ENCODE data around the gene NRK.
"Not testable (repeated sequence)": the region's sequence is repeated elsewhere in the genome, so short reads cannot be mapped to it uniquely, and the experiment has no call there.

NRK gene

DNA sequence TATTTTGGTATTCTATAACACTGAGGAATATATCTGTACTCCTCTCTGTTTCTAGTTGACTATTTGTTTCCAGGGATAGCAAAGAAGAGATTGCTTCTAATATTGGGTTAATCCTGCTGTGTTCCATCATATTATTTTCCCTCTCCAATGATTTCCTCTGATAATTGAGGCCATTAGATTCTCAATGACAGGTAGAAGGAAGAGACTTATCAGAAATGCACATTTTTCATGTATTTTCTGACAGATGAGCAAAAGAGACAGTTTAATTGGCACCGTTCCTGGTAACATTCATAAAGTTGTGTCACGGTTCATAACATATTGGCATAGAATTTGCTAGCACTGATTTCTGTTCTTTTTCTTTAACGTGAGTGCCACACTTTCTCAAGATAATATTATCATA, 58.2 kb downstream of the NRK start:
- no peak for DNase-seq (ENCODE audit: low spot score)

DNA sequence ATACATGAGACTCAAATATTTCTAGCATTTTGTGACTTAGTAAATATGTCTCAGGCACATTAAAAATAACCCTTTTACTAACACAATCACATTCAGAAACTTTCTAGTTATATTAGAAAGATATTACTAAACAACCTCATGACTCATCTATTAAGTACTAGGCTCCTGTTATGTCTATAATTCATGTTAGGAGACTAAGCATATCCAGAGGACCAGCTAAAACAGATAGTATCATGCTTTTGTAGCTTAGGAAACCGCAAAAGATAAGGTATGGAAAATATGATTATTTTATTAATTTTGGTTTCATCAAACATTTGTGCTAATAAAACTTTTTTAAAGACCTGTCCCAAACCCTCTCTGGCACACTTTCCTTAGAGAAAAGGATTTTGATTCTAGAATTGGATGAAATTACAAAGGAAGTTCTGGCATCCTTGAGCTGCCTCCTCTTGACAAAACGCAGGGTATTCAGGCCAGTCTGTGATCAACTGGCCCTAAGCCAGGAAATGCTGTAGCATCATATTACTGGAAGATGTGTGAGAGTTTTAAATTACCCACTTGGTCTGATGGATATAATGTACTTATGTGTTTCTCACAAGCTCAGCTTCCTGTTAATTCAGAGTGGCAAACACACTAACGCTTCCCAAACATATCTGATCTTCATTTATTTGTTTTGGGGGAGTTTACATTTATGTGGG, 60.4 kb downstream of the NRK start:
- DNase-seq (ENCODE audit: low spot score), result no peak

DNA sequence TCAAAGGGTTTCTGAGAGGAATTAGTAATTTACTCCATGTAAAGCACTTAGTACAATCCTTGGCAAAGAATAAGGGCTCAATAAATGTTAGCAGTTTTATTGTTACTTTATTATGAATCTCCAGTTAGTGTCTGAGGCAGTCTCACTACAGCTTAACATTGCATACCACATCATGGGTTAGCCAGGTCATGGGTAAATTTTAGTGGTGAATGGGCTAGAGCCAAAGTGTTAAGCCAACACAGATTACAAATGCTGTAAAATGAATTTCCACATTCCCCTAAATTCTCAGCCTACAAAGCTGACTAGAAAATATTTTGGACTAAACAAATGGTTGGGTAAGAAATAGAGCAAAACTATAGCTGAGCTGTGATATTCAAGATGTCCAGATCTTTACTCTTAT, 72.4 kb downstream of the NRK start:
- no peak for DNase-seq (ENCODE audit: low spot score)

DNA sequence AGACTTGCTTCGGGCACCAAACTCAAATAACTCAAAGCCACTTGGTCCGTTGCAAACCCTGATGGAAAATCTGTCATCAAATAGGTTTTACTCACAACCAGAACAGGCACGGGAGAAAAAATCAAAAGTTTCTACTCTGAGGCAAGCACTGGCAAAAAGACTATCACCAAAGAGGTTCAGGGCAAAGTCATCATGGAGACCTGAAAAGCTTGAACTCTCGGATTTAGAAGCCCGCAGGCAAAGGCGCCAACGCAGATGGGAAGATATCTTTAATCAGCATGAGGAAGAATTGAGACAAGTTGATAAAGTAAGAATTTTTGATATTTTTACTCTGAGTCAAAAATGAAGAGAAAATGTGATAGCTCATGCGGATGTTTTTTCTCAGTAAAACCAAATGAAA, 87.2 kb downstream of the NRK start:
- no peak for DNase-seq (ENCODE audit: low spot score)

DNA sequence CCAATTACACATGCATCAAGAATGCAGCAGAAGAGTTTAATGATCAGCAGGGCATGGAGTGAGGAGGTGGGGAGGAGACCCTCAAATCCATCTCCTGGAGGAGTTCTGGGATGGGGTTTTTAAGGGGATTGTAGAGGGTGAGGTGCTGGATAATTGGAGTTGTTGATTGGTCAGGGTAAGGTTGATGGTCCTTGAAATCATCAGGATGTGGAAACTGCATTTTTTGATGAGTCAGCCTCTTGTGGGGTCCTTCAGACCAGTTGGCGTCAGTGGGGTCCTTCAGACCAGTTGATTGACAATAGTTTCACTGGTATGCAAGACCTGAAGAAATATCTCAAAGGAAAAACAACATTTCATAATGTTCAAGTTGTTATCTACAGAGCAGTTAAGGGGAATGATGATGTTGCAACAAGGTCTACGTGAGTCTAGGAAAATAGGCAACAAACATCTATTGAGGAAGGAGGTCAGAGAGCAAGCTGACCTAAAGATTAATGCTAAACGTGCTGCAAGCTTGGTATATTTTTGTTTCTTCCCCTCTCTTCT, 88.3 kb downstream of the NRK start:
- no peak for DNase-seq (ENCODE audit: low spot score)

- no peak for DNase-seq (ENCODE audit: low spot score)
Observed at GRCh38 chrX:105945266-105945665, 122.9 kb downstream of the NRK start.

GRCh38 chrX:105969487-105969886, 147.1 kb downstream of the NRK start:
- DNase-seq (ENCODE audit: low spot score), result no peak

DNA sequence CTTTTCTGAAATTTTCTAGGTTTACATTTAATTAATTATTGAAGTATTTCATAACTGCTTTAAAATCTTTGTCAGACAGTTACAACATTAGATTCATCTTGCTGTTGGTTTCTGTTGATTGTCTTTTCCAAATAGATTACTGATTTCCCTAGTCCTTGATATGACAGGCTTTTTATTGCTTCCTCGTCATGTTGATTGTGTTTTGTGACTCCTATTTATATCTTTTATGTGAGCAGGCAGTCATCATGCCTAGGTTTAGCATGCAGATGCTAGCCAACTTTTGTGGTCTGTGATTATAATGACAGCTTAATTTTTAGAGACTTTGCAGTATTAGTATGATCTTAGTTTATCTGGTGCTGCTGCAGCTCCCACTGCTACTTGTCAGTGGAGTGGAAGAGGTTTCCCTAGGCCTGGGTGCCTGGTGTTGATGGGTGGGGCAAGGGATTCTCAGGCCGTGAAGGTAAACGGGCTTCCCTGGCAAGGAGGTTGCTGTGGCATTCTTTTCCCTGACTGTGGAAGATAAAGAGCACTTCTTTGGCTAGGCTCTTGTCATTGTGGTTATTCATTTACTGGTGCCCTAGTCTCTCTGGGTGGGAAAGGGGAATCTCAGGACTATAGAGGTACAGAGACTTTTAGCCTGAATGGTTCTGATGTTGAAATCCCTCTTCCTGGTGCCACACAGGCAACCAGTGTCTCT, 150.5 kb downstream of the NRK start:
- no peak for DNase-seq (ENCODE audit: low spot score)

GRCh38 chrX:105973387-105973739, 151.0 kb downstream of the NRK start:
- DNase-seq (ENCODE audit: low spot score), result no peak

GRCh38 chrX:105975382-105975781, 153.0 kb downstream of the NRK start:
- DNase-seq (ENCODE audit: low spot score), result no peak

- DNase-seq (ENCODE audit: low spot score), result no peak
Observed at GRCh38 chrX:105981772-105982485, 159.6 kb downstream of the NRK start.

- DNase-seq (ENCODE audit: low spot score), result not testable (repeated sequence)
Observed at GRCh38 chrX:105988487-105988886, 166.1 kb downstream of the NRK start.

DNA sequence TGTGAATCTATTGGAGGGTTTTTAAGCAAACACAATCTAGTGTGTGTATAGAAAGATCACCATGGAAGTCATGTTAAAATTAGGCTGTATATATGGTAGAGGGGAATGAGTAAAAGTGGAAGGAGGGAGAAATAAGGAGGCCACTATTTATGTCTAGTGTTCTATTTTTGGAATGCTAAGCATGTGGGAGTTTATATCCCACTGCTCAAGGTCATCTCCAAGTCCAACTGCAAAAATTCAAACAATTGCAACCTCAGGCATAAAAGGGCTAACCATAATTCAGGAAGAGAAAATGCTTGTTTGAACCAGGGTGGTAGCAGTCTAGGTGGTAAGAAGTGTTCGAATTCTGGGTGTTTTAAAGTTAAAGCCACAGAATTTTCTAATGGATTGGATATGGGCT, 177.0 kb downstream of the NRK start:
- no peak for DNase-seq (ENCODE audit: low spot score)

GRCh38 chrX:106000203-106000602, 177.9 kb downstream of the NRK start:
- DNase-seq (ENCODE audit: low spot score), result no peak

DNA sequence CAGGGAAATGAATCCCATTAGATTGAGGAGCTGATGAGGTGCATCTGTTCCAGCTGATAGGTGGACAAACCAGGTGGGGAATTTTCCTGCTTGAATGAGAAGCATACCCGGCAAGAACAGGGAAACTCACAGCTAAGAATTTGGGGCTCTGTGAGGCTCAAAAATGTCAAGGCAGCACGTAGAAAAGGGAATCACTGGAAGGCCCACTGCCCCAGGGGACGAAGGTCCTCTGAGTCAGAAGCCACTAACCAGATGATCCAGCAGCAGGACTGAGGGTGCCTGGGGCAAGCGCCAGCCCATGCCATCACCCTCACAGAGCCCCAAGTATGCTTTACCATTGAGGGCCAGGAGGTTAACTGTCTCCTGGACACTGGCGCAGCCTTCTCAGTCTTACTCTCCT, 178.3 kb downstream of the NRK start:
- DNase-seq (ENCODE audit: low spot score), result not testable (repeated sequence)

DNA sequence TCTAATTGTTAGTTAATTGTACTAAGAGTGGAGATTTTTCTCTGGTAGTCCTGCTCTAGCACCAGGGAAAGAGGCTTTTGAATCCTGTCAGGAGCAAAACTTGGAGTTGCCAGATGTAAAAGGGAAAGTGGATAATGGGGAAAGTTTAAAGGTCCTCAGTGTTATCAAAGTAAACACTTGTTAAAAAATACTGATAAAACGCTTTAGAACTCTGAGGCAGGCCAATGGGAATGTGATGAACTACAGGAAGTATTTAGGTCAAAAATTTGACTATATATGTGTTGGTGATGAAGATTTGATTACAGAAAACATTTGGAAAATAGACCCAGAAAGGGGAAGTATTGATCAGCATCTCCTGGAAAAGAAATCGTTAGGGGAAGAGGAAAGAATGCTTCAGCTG, 183.3 kb downstream of the NRK start:
- no peak for DNase-seq (ENCODE audit: low spot score)

GRCh38 chrX:106007815-106008214, 185.5 kb downstream of the NRK start:
- no peak for DNase-seq (ENCODE audit: low spot score)

Data from hematopoietic multipotent progenitor cell treated with erythropoietin and hydrocortisone succinate and interleukin-3 and kit ligand, for 17 days (in vitro differentiated cells).